GM21529 (cell line): ENCODE measurements around the gene SPPL3.
A peak's percentile ranks its signal among the peaks of the same experiment; 100 is the strongest.
"Not testable (repeated sequence)": the region's sequence is repeated elsewhere in the genome, so short reads cannot be mapped to it uniquely, and the experiment has no call there.

Experiments used
- ATAC-seq: cut with Tn5 transposase; IDR thresholded peaks from one replicate; pipeline ENCODE4 v1.9.1; 2021; ENCODE audit not compliant: unreplicated experiment

The SPPL3 gene

GRCh38 chr12:120845696-120846095 is 58.5 kb downstream of the SPPL3 start:
- no peak for ATAC-seq

GRCh38 chr12:120844768-120845449 is 59.2 kb downstream of the SPPL3 start:
- ATAC-seq = no peak

GRCh38 chr12:120844297-120844696 is 59.9 kb downstream of the SPPL3 start:
- no peak for ATAC-seq

- ATAC-seq = no peak
These were observed 60.7 kb downstream of the SPPL3 start for GRCh38 chr12:120843472-120843871.

- no peak for ATAC-seq
These were observed 61.6 kb downstream of the SPPL3 start for GRCh38 chr12:120842595-120842994.

- no peak for ATAC-seq
These were observed 62.6 kb downstream of the SPPL3 start for GRCh38 chr12:120841525-120841924.

- ATAC-seq = no peak
These were observed 64.7 kb downstream of the SPPL3 start for GRCh38 chr12:120839503-120839902.

- not testable (repeated sequence) for ATAC-seq
These were observed 65.4 kb downstream of the SPPL3 start for GRCh38 chr12:120838629-120839383.

GRCh38 chr12:120836114-120836684 is 68.0 kb downstream of the SPPL3 start:
- no peak for ATAC-seq

- ATAC-seq = no peak
These were observed 68.5 kb downstream of the SPPL3 start for GRCh38 chr12:120835657-120836056.

- no peak for ATAC-seq
These were observed 68.9 kb downstream of the SPPL3 start for GRCh38 chr12:120835304-120835612.

GRCh38 chr12:120834489-120835303 is 69.5 kb downstream of the SPPL3 start:
- ATAC-seq = peak; percentile 61

GRCh38 chr12:120833849-120834248 is 70.3 kb downstream of the SPPL3 start:
- ATAC-seq = peak; percentile 33

GRCh38 chr12:120832737-120833136 is 71.4 kb downstream of the SPPL3 start:
- no peak for ATAC-seq

GRCh38 chr12:120831648-120832267 is 72.4 kb downstream of the SPPL3 start:
- no peak for ATAC-seq

GRCh38 chr12:120830966-120831365 is 73.2 kb downstream of the SPPL3 start:
- ATAC-seq = no peak

GRCh38 chr12:120830052-120830940 is 73.9 kb downstream of the SPPL3 start:
- no peak for ATAC-seq

- no peak for ATAC-seq
These were observed 77.8 kb downstream of the SPPL3 start for GRCh38 chr12:120826335-120826734.

GRCh38 chr12:120825337-120825736 is 78.8 kb downstream of the SPPL3 start:
- ATAC-seq = no peak
